ENCODE measurements around the gene SH3RF2. TPM values are rescaled to one million over a fixed set of nuclear protein-coding genes. Genes with fewer than 3 reads are reported as not detected.

SH3RF2 gene
- total and polyA plus RNA-seq, 2 of the 13 experiments (the other 11 are each of a cell fraction or from before 2014, with no cell fraction given) = 2.6 to 3.7 TPM

DNA sequence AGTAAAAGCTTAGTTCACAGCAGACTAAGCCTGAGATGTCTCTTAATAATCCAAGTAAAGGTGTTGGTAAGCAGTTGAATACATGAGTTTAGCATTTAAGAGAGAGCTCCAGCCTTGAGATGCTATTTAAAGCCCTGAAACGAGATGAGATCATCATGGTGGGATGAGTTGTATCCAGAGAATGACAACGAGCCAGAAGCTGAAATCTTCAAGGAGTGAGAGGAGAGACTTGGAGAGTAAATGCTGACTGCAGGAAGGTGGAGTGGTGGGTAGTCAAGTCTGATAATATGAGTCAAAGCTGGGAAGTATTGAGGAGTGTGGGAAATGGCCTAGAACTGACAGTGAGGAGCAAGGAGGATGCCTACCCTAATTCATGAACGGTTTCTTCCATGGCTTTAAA is 115.3 kb downstream of the SH3RF2 start:
- CTCF ChIA-PET (ENCODE audit: low intra/inter-chr PET ratio, low total read pairs) = no interaction called here
- Histone ChIP-seq H2AFZ (ENCODE audit: low read length) (no peak overlapping the region), H3K9ac (ENCODE audit: insufficient read depth, low read depth, low read length) (no peak overlapping the region), H4K20me1 (ENCODE audit: insufficient read depth, low read length) (no peaks in the 10 kb centered on the region), H3K9me3 (ENCODE audit: low read length) (no peaks in the 10 kb centered on the region), H3K4me1 (ENCODE audit: insufficient read depth, low read length) (no peaks in the 10 kb centered on the region), H3K4me2 (ENCODE audit: low read depth, low read length) (no peak overlapping the region), H3K36me3 (replicated peaks in 1 of 2; ENCODE audit: control insufficient read depth in 1 of 2, insufficient read depth in 2 of 2, low read length in 2 of 2) (peaks cover 2 to 11% of the 10 kb centered on the region in 2 experiments), H3K27ac (ENCODE audit: extremely low read length, insufficient read depth, low read length) (no peak overlapping the region), H3K4me3 (replicated peaks in 1 of 3; ENCODE audit: insufficient read depth in 1 of 3, low read depth in 2 of 3, low read length in 3 of 3) (no peak overlapping the region), H3K27me3 (ENCODE audit: control insufficient read depth in 1 of 2, insufficient read depth in 2 of 2, low read length in 2 of 2) (no peaks in the 10 kb centered on the region), H3K79me2 (ENCODE audit: insufficient read depth, low read length) (no peaks in the 10 kb centered on the region)
- in situ Hi-C loops (cut with HindIII; ENCODE audit: extremely low pct_ligation_motif_present, low pct_unique_long_range_greater_than_20kb) = loop anchor here (10.0 kb wide), 2 partner anchors 217 to 367 kb away; partner anchors contain the start of gene PRELID2
- WGBS (ENCODE audit: low lambda C conversion rate) = 88% methylated on average over 3 of the region's 3 CpGs
- DNase-seq (ENCODE audit: low spot score) (no peak), ATAC-seq (no peak), FAIRE-seq (no peak)
- TF ChIP-seq ZNF451 (CRISPR knock-in tag; IDR thresholded peaks at IDR 0.05) = no peak
- no peak for TF ChIP-seq SP4 (CRISPR knock-in tag; IDR thresholded peaks at IDR 0.05)
- TF ChIP-seq, protein P1, sequence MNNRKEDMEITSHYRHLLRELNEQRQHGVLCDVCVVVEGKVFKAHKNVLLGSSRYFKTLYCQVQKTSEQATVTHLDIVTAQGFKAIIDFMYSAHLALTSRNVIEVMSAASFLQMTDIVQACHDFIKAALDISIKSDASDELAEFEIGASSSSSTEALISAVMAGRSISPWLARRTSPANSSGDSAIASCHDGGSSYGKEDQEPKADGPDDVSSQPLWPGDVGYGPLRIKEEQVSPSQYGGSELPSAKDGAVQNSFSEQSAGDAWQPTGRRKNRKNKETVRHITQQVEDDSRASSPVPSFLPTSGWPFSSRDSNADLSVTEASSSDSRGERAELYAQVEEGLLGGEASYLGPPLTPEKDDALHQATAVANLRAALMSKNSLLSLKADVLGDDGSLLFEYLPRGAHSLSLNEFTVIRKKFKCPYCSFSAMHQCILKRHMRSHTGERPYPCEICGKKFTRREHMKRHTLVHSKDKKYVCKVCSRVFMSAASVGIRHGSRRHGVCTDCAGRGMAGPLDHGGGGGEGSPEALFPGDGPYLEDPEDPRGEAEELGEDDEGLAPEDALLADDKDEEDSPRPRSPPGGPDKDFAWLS (CRISPR knock-in tag; IDR thresholded peaks at IDR 0.05; ENCODE audit: borderline replicate concordance) = no peak
- TF ChIP-seq CHD4 (IDR thresholded peaks at IDR 0.05; ENCODE audit: borderline replicate concordance, low read length) = no peak
- TF ChIP-seq SKI (IDR thresholded peaks at IDR 0.05; ENCODE audit: partially characterized antibody) = no peak
- no peak for TF ChIP-seq ZFX (CRISPR knock-in tag; IDR thresholded peaks at IDR 0.05; ENCODE audit: low read depth)
- no peak for TF ChIP-seq ZNF609 (CRISPR knock-in tag; IDR thresholded peaks at IDR 0.05; ENCODE audit: borderline replicate concordance)
- TF ChIP-seq ZNF598 (CRISPR knock-in tag; IDR thresholded peaks at IDR 0.05; ENCODE audit: borderline replicate concordance) = no peak
- TF ChIP-seq ZNF292 (CRISPR knock-in tag; IDR thresholded peaks at IDR 0.05; ENCODE audit: borderline replicate concordance, low read depth) = no peak
- POLR2A ChIA-PET = no interaction called here
- intact Hi-C loops (cut with micrococcal nuclease; ENCODE audit: unreplicated experiment) = no loop called here
- BruUV-seq (replicated peaks) = no TSS peak
